Activated CD8-positive, alpha-beta memory T cell treated with anti-CD3 and anti-CD28 coated beads for 24 hours (primary cell): ENCODE results near the gene RAF1.
A peak's percentile ranks its signal among the peaks of the same experiment; 100 is the strongest.
"Not testable (repeated sequence)": the region's sequence is repeated elsewhere in the genome, so short reads cannot be mapped to it uniquely, and the experiment has no call there.

ENCODE experiments used
- DNase-seq: peaks from one replicate; pipeline ENCODE4 v3.0.0-alpha.2; 2020

Gene RAF1

DNA sequence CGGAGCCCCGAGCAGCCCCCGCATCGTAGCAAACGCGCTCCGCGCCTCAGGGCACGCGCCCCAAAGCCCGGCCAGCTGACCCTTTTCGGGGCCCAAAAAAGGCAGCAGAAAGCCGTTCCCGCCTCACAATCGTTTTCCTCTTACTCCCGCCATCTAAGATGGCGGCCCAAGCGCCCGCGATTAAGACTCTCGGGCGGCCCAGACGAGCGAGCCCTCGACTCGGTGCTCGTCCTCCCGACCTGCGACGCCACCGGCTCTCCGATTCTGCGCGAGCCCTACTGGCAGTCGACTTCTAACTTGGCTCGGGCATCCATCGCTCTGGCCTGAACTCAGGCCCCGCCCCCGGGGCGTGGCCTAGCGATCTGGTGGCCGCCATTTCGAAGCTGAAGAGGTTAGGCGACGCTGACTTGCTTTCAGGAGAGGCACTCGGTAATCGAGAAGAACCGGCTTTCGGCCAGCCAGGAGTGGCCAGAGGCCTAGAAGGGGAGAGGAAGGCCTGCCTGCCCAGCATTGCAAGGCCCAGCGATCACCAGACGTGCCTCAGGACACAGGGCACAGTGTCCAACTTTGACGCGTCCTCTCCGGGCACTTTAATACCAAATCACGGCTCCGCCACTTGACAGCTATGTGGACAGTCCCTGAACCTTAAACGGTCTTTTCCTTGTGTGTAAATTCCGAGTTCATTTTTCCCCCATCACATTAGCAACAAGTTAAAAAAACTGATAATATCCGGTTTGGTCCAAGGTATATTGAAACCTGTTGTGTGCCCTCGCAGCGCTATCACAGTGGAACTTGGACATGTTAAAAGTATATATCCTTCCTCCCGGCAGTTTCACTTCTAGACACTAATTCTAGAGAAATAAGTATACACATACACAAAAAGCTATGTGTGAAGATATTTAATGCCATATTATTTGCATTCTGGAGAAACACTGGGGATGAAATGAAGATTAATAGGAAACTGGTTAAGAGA lies at the start of gene RAF1:
Gene RAF1, minus strand, starts transcription at position 182 of the 973 bp plus-strand sequence. CDS start 45,396 bp downstream, outside the sequence.
- DNase-seq: peak; percentile 98

DNA sequence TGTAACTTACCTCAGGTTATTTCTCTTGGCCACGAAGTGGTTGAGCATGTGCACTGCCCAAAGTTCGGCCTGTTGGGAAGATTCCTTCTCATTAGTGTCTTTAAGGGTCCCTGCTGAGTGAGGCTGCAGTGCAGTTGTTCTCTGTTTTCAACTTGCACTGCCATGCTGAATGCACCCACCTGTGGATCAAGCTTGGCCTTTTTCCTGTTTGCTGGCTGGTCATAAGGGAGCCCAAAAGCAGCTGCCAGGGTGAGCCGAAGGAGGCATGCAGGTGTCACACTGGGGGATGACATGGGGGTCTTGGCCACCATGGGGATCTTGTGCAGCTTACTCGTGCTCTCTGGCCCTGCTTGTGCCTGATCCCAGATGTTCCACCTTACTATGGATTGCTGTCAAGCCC lies 46.1 kb upstream of the RAF1 start:
- DNase-seq: no peak

DNA sequence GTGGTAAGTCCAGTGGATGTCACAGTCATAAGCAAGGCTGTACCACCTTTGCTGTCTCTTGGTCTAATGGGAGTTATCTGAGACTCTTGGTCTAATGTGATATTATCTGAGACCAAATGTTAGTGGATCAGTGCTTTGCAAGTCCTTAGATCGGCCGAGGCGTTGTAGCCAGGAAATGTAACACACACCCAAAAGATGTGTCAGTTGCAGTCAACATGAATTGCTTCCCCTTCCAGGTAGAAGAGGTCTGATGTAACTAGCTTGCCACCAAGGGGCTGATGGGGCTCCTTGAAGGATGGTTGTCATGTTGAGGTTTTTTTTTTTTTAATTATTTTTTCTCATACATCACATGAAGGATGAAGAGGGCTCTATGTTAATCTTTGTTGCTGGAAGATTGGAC lies 45.4 kb upstream of the RAF1 start:
- DNase-seq: no peak

DNA sequence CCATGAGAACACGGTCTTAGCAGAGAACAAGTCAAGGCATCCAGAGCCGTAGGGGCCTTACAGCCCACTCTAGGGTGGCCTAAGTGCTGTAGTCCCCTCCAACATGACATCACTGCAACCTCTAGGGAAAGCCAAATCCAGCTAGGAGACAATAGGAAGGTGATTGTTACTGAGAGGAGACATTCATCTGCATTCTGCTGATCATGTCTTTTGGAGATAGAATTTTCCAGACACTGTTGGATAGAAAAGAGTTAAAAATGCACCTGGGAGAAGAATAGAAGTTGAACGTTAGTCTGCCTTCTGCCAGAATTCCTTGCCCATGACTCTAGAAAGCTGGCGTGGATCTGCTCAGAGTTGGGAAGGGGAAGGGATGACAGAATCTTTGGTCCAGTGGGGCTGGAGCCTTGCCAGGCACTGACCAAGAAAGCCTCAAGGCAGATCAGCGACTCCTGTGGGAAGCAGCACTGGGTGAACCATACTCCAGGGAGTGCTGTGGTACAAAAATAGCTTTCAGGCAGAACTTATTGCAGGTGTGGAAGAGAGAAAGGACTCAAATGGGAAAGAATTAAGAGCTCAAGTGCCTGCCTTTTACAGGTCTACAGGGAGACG lies 44.8 kb upstream of the RAF1 start:
- no peak for DNase-seq

DNA sequence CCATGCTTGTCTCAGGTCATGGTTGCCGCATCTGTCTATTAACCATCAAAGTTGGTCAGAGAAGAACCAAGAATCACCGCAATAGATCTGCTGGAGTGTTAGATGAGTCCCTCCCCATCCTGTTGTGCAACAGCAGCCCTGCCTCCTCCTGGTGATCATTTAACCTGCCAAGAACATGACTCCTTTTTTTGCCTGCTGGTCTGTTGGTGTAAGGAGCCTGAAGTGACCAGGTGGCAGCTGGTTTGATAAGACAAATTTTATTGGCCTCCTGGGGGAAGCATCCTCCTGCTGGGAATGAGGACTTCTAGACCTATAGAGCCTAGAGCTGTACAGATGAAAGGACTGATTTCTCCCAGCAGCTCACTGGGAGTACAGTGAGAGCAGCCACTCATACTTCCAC lies 43.5 kb upstream of the RAF1 start:
- DNase-seq: no peak

DNA sequence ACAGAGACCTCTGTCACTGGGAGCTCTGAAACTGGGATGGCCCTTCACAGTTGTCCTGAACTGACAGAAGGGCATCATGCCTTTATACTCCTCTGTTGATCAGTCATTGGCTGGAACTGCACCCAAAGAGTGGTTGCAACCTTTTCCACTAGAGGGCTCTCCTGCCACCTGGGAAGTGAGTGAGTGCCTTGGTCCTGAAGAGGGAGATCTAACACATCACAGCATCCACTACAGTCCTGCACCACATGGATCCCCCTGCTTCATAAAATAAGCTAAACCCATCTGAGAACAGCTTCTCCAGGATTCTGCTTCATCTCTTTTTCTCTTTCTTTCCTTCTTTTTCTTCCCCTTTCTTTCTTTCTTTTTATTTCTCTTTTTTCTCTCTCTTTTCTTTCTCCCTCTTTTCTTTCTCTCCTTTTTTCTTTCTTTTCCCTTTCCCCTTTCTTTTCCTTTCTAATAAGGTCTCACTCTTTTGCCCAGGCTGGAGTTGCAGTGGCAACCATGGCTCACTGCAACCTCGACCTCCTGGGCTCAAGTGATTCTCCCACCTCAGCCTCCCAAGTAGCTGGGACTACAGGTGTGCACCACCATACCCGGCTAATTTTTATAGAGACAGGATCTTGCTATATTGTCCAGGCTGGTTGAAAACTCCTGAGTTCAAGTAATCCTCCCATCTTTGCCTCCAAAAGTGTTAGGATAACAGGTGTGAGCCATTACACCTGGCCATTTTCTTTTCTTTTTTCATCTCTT lies 42.8 kb upstream of the RAF1 start:
- peak; percentile 67 for DNase-seq

DNA sequence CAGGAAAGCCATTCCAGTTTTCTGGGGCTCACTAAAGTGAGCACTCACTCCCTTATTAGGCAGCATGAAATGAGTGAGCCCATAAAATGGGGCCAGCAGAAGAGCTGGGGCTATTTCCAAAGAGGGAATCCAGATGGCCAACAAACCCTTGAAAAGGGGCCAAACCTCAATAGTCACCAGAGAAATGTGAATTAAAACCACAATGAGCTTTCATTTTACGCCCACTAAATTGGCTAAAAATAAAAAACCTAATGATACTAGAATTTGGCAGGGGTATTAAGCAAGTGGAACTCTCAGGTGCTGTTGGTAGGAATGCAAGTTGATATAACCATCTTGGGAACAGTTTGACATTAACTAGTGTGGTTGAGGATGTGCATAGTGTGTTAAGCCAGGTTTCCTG lies 42.1 kb upstream of the RAF1 start:
- DNase-seq: no peak

DNA sequence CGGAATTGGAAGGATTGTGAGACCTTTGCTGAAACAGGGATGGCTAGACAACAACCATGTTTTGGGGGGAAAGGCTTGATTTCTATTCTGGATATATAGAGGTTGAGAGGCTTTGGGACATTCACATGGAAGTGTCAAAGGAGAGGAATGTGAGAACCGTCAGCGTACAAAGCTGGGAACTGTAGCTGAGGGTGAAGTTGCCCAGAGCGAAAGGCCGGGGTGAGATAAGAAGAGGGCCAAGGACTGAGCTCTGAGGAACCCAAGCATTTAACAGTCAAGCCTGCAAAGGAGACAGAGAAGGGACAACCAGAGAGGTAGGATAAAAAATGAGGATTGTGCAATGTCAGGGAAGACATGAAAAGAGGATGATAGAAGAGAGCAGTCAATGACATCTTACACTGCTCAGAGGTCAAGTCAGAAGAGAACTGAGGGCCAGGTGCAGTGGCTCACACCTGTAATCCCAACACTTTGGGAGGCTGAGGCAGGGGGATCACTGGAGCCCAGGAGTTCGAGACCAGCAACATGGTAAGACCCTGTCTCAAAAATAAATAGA lies 41.5 kb upstream of the RAF1 start:
- DNase-seq: no peak

DNA sequence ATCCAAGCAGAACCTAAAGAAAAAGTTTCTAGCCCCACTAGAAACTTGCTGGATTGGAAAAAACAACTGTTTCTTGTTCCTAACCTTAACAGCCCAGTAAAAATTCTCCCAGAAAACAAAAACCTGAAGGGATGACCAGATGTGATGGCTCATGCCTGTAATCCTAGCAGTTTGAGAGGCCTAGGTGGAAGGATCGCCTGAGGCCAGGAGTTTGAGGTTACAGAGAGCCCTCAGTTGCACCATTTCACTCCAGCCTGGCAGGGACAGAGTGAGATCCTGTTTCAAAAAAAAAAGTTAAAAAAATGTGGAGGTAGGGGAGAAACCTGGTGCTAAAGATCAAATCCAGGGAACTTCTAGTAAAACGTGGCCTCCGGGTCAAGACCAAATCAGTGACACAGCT lies 38.6 kb upstream of the RAF1 start:
- no peak for DNase-seq

DNA sequence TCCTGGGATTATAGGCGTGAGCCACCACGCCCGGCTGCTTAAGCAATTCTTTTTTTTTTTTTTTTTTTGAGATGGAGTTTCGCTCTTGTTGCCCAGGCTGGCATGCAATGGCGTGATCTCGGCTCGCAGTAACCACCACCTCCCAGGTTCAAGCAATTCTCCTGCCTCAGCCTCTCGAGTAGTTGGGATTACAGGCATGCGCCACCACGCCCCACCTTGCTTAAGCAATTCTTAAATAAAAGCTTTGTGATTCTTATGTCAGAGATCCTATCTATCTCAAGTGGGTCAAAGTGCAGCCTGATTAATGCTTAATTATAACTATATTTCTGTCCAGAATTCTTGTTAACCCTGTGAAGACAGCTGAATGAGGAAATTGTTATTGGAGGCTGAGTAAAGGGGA lies 37.7 kb upstream of the RAF1 start:
- DNase-seq: not testable (repeated sequence)

DNA sequence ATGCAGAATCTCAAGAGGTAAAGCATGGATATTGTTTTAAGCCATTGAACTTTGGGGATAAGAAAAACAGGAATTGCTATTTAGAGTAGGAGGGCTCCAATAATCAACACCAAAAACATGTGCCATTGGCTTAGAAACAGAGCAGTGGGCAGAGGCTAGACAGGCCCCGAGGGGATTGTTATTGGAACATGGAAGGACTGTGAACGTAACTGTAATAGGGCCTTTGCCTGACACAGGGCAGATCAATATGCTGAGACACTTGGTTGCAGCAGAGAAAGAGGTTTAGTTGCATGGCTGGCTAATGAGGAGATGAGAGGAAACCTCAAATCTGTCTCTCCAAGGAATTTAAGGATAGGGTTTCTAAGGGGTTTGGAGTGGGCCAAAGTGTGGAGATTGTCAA lies 36.9 kb upstream of the RAF1 start:
- no peak for DNase-seq

DNA sequence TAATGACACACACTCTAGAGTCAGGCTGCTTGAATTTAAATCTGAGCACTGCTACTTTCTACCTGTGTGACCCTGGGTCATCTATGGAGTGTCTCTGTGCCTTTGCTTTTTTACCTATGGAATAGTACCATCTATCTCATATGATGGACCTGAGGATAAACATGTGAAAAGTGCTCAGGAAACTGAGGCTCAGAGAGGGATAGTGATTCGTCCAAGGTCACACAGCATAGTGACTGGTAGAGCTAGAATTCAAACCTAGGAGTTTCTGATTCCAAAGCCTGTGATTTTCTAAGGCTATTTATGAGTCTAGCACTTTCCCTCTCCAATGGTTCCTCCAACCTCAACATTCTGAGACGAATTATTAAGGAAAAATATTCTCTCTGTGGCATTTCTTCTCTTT lies 32.0 kb upstream of the RAF1 start:
- no peak for DNase-seq

DNA sequence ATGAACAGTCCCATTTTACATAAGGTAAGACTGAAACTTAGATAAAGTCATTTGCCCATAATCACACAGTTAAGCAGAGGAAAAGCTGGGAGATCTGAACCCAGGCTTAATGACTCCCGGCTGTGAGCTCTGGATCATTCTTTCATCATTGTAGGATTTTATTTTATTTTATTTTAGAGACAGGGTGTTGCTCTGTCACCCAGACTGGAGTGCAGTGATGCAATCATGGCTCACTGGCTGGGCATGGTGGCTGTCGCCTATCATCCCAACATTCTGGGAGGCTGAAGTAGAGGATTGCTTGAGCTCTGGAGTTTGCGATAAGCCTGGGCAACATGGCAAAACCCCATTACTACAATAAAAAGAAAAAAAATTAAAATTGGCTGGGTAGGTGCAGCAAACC lies 31.2 kb upstream of the RAF1 start:
- no peak for DNase-seq

DNA sequence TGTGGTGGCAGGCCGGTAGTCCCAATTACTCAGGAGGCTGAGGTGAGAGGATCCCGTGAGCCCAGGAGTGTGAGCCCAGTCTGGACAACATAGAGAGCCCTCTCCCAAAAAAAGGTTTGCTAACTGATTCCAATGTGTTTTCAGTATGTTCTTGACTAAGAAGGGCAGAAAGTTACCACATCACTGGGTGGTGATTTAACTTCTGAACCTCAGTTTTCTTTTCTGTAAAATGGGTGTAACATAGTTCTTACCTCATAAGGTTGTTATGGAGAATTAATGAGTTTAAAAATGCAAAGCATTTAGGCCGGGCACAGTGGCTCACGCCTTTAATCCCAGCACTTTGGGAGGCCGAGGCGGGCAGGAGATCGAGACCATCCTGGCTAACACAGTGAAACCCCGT lies 28.5 kb upstream of the RAF1 start:
- DNase-seq: no peak

DNA sequence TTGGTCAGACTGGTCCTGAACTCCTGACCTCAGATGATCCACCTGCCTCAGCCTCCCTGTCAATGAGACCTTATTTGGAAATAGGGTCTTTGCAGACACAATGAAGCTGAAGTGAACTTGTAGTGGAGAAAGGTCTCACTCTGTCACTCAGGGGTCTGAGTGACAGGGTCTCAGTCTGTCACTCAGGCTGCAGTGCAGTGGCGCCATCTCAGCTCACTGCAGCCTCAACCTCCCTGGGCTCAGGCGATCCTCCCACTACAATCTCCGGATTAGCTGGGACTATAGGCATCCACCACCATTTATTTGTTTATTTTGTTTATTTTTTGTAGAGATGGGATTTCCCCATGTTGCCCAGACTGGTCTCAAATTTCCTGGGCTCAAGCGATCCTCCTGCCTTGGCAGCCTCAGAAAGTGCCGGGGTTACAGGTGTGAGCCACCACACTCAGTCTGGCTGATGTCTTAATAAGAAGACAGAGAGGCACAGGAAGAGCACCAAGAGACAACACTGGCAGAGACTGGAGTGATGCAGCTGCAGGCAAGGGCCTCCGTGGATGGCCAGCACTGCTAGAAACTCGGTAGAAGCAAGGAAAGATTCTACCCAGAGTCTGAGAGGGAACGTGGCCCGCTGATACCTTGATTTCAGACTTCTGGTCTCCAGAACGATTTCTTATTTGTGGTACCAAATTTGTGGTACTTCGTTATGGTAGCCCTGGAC lies 26.2 kb upstream of the RAF1 start:
- no peak for DNase-seq

DNA sequence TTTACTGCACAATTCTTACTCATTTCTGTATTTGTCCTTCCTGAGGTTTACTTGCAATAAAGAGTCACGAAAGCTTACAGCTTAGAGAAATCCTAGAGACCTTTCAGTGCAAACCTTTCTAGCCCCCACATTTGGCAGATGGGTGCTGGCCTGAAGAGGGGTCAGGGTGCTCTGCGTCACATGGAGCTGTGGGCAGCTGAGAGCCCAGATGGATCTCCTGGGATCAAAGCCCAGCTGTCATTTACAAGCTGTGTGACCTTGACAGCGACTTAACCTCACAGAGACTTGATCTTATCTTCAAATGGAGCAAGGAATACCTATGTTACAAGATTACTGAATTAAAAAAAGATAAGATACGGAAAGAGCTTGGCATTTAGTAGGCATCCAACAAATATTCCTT lies 24.0 kb upstream of the RAF1 start:
- DNase-seq: no peak

DNA sequence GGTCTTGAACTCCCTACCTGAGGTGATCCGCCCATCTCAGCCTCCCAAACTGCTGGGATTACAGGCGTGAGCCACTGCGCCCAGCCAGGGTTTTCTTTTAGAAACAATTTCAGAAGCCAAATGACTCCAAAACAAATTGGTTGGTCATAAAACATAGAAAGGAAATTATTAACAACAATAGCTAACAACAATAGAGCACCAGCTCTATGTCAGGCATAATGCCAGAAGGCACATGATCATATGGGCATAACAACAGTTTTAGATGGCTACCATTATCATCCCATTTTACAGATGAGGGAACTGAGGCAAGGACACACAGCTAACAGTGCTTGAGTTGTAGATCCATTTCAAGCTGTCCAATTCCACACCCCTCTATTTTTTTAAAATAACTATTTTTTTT lies 22.2 kb upstream of the RAF1 start:
- DNase-seq: no peak

DNA sequence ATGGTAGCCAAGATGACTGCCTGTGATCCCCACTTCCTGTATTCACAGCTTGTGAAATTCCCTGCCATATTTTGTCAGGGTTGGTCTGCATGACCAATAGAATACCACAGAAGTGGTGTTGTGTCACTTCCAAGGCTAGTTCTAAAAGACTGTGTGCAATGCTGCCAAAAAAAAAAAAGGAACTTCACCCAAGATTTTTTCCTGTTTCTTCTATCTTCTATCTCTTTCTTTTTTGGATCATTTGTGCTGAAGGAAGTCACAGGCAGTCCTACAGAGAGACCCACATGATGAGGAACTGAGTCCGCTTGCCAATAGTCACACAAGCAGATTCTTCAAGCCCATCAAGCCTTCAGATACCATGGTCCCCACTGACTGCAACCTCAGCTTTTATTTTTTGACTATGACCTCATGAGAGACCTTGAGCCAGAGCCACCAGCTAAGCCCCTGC lies 18.1 kb upstream of the RAF1 start:
- DNase-seq: no peak

DNA sequence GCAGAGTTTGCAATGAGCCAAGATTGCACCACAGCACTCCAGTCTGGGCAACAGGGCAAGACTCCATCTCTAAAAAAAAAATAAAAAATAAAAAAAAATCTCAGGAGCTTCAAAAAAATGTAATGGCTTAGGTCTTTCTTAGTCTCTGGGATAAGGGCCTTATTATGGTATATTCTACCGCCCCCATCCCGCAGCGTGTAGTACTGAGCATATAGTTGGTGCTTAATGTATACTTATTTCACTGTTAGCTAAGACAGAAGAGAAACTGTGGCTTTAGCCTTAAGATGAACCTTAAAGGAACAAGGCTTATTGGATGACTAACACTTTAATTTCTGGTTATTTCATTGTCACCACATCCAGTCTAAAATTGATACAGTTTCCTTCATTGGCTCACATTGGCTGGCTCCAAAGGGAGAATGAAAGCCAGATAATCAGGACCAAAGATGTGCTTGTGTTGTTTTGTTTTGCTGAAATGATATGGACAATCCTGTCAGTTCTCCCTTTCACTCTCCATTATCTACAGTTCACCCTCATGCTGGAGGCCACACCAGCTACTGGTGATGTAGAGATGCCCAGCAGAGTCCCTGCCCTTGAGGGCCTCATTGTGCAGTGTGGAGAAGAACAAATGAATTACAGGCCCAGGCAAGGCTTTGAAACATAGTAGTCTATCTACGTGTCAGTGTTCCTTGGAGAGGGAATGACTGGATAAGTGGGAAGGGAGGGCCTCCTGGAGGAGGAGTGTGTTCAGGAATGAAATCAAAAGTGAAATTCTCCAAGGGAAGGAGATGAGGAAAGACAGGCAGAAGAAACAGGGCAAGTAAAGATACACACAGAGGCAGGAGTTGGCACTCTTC lies 17.4 kb upstream of the RAF1 start:
- DNase-seq: no peak

DNA sequence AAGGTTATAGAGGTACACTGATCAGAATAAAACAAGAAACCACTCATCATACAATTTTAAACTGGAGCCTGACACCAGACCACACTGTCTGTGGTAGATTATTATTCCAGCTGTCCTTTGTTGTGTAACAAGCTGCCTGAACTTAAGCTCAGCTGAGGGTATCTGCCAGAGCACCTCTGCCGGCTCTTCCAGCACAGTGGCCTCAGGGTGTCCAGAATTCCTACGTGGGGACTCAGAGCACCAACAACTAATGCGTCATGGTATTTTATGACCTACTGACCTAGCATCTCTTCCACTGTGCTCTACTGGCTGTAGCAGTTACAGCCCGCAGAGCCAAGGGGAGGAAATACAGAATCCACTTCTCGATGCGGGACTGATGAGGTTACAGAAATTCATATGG lies 15.6 kb upstream of the RAF1 start:
- DNase-seq: no peak

DNA sequence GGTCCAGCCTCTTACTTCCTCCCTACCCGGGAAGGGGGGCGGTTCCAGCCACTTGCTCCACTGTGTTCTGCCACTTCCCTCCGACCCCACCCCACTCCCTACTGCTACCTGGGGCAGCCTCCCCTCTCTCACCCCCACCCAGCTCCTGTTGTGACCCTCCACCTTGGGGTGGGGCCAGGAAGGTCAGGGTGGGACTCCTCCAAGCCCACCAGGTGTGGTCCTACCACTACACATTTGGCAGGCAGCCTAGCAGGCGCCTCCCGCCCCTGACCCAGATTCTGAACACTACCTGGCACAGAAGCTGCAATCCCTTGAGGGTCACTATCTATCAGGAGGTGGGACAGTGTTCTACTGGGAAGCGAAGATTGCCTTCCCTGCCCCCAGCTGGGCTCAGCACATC lies 13.7 kb upstream of the RAF1 start:
- DNase-seq: no peak
